Hepatocyte (in vitro differentiated cells): Measurements from ENCODE around the gene PRPSAP1.

Source experiments
- CTCF ChIP-seq: fragments of 200-600 bp; sonication (generic); IDR thresholded peaks from 2 replicates; pipeline ENCODE4 v1.5.1; 2016; ENCODE audit warnings: antibody characterized with exemption, mild to moderate bottlenecking; ENCODE audit not compliant: poor library complexity
- EZH2 ChIP-seq: fragments of 200-600 bp; sonication (generic); IDR thresholded peaks from 2 replicates; pipeline ENCODE4 v1.6.1; 2016; ENCODE audit warnings: antibody characterized with exemption, mild to moderate bottlenecking, borderline replicate concordance
- EZH2phosphoT487 ChIP-seq: fragments of 200-600 bp; sonication (generic); IDR thresholded peaks from one replicate; pipeline ENCODE4 v1.6.1; 2018; ENCODE audit warnings: antibody characterized with exemption, mild to moderate bottlenecking, low read depth, moderate library complexity; ENCODE audit not compliant: unreplicated experiment, severe bottlenecking

GRCh38 chr17:76360461-76360860 is 6.7 kb upstream of the PRPSAP1 start:
- TF ChIP-seq CTCF (no peak), EZH2 (no peak), EZH2phosphoT487 (no peak)
